GM18861 (cell line): ENCODE data around the gene DGKI.

Experiments
- ATAC-seq: cut with Tn5 transposase; IDR thresholded peaks from one replicate; pipeline ENCODE4 v1.9.1; 2021; ENCODE audit not compliant: unreplicated experiment

DGKI gene

GRCh38 chr7:137386966-137387365 lies 459.8 kb downstream of the DGKI start:
- ATAC-seq, result no peak

- ATAC-seq, result no peak
These were observed 465.7 kb downstream of the DGKI start for GRCh38 chr7:137381045-137381444.

- ATAC-seq, result no peak
These were observed 473.3 kb downstream of the DGKI start for GRCh38 chr7:137373507-137373906.

GRCh38 chr7:137371616-137372015 lies 475.2 kb downstream of the DGKI start:
- no peak for ATAC-seq

- no peak for ATAC-seq
These were observed 479.8 kb downstream of the DGKI start for GRCh38 chr7:137366995-137367394.

- no peak for ATAC-seq
These were observed 483.1 kb downstream of the DGKI start for GRCh38 chr7:137363683-137364082.

GRCh38 chr7:137360087-137360679 lies 486.6 kb downstream of the DGKI start:
- ATAC-seq, result no peak

- no peak for ATAC-seq
These were observed 491.8 kb downstream of the DGKI start for GRCh38 chr7:137354961-137355360.

- ATAC-seq, result no peak
These were observed 492.4 kb downstream of the DGKI start for GRCh38 chr7:137354396-137354795.

GRCh38 chr7:137351941-137352340 lies 494.8 kb downstream of the DGKI start:
- ATAC-seq, result no peak

GRCh38 chr7:137345799-137346449 lies 500.9 kb downstream of the DGKI start:
- no peak for ATAC-seq

GRCh38 chr7:137343281-137343841 lies 503.4 kb downstream of the DGKI start, which contains the start of gene PTN:
PTN (minus strand) TSS chr7:137343733; CDS start chr7:137254973, 88,760 bp downstream.
- ATAC-seq, result no peak

- no peak for ATAC-seq
These were observed 503.9 kb downstream of the DGKI start for GRCh38 chr7:137342828-137343261.

GRCh38 chr7:137342265-137342664 lies 504.5 kb downstream of the DGKI start:
- ATAC-seq, result no peak

- no peak for ATAC-seq
These were observed 508.9 kb downstream of the DGKI start for GRCh38 chr7:137337902-137338301.

- ATAC-seq, result no peak
These were observed 511.0 kb downstream of the DGKI start for GRCh38 chr7:137335814-137336213.

GRCh38 chr7:137331378-137331777 lies 515.4 kb downstream of the DGKI start:
- no peak for ATAC-seq
